Kidney epithelial cell (primary cell): Measurements from ENCODE around the gene REEP1. TPM values are rescaled to one million over a fixed set of nuclear protein-coding genes. Genes with fewer than 3 reads are reported as not detected.
A peak's percentile ranks its signal among the peaks of the same experiment; 100 is the strongest.
"Not testable (repeated sequence)": the region's sequence is repeated elsewhere in the genome, so short reads cannot be mapped to it uniquely, and the experiment has no call there.

Source experiments
- DNase-seq: peaks from one replicate; pipeline ENCODE4 v3.0.0-alpha.2; 2010; ENCODE audit warnings: low read depth
- H3K27me3 ChIP-seq: 2 replicates; pipeline ENCODE4 v1.6.0; 2011; ENCODE audit warnings: low read length; ENCODE audit not compliant: control insufficient read depth, insufficient read depth
- H3K36me3 ChIP-seq: 2 replicates; pipeline ENCODE4 v1.5.1; 2011; ENCODE audit warnings: low read length; ENCODE audit not compliant: control insufficient read depth, insufficient read depth
- H3K4me3 ChIP-seq: 2 replicates; pipeline ENCODE4 v1.5.1; 2011; ENCODE audit warnings: low read depth, mild to moderate bottlenecking, control low read depth, low read length
- CTCF ChIP-seq: IDR thresholded peaks from 2 replicates; pipeline ENCODE4 v1.5.1; 2011; ENCODE audit warnings: mild to moderate bottlenecking, moderate library complexity, low read length, control low read depth, inconsistent platforms; ENCODE audit not compliant: insufficient read depth, poor library complexity, severe bottlenecking
- total RNA-seq: library from RNA; depleted of rRNA; stranded (reverse); fragments of >200 nt; gene quantifications from 2 replicates; pipeline ENCODE4 v1.2.3, GENCODE V29; 2015

Gene REEP1
- total RNA-seq, 1 donor from 2014 or later, result 1.3 TPM

DNA sequence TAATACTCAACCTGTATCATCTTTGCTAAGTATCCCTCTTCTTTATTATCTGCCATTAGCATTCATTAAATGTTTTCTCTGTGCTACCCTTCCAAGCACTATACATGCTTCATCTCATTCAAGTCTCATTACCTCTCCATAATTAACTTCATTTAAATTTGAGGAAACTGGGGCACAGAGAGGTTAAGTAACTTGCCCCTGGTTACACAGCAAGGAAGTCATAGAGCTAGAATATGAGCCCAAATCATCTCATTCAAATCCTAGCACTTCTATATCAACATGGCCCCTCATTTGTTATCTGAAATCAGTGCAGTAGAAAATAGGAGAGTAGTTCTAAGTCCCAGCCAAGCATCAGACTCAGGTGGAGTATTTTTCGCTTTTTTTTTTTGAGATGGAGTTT, 133.8 kb downstream of the REEP1 start:
- Histone ChIP-seq H3K36me3 (no peaks in the 10 kb centered on the region), H3K4me3 (no peak overlapping the region), H3K27me3 (no peaks in the 10 kb centered on the region)
- DNase-seq, result no peak
- TF ChIP-seq CTCF, result no peak

DNA sequence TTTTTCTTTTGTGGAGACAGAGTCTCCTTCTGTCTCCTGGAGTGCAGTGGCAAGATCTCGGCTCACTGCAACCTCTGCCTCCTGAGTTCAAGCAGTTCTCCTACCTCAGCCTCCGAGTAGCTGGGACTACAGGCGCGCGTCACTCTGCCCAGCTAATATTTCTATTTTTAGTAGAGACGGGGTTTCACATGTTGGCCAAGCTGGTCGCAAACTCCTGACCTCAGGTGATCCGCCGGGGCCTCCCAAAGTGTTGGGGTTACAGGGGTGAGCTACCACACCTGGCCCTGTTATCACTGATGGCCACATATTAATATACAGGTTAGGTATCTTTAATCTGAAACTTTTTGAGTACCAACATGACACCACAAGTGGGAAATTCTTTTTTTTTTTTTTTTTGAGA, 134.7 kb downstream of the REEP1 start:
- Histone ChIP-seq H3K4me3 (no peak overlapping the region), H3K27me3 (no peaks in the 10 kb centered on the region), H3K36me3 (no peaks in the 10 kb centered on the region)
- DNase-seq, result no peak
- no peak for TF ChIP-seq CTCF

- H3K36me3 ChIP-seq, result no peaks in the 10 kb centered on the region
- TF ChIP-seq CTCF, result no peak
- no peak overlapping the region for H3K4me3 ChIP-seq
- H3K27me3 ChIP-seq, result no peaks in the 10 kb centered on the region
- DNase-seq, result no peak
These were observed 135.1 kb downstream of the REEP1 start for GRCh38 chr2:86202336-86202692.

DNA sequence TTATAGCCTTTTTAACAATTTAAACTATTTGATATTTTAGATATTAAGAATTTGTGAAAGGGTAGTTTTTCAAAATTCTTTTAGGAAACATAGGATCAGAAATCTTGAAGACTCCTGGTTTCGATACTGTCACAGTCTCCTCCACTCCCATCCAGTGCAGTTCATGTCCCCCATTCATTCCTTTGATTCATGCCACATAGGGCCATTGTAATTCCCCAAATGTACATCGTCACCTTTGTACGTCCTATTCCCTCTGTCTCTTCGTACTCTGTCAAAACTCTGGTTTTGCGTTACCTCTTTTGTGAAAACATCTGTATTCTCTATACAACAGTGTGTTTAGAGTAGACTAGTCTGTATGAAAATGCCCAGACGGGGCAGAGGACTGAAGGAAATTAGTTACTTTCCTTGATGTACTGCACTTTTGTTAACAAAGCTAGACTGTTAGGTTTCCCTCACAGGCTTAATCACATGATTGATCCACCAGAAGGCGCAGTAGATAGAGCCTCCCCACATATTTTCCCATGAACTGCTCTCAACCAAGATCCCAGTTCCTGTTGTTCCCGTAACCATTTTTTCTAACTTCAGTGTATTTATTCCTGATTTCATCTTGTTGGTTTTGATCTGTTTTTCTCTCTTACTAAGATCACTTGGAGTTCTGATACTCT, 135.6 kb downstream of the REEP1 start:
- no peaks in the 10 kb centered on the region for H3K36me3 ChIP-seq
- TF ChIP-seq CTCF, result no peak

DNA sequence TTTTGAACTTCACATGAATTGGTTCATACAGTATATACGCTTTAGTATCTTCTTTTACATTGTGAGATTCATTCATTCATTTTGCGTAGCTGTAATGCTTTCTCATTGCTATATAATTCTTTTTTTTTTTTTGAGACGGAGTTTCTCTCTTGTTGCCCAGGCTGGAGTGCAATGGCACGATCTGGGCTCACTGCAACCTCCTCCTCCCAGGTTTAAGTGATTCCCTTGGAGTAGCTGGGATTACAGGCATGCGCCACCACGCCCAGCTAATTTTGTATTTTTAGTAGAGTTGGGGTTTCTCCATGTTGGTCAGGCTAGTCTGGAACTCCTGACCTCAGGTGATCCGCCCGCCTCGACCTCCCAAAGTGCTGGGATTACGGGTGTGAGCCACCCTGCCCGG, 136.9 kb downstream of the REEP1 start:
- H3K36me3 ChIP-seq, DNase-seq, H3K27me3 ChIP-seq: not testable (repeated sequence)
- peak overlapping the region; percentile 98 for H3K4me3 ChIP-seq

More for the DNA sequence above, 135.6 kb downstream of the REEP1 start:
- no peaks in the 10 kb centered on the region for H3K27me3 ChIP-seq
- DNase-seq, result no peak
- no peak overlapping the region for H3K4me3 ChIP-seq

GRCh38 chr2:86199834-86200177, 137.6 kb downstream of the REEP1 start:
- Histone ChIP-seq H3K4me3 (peak overlapping the region; percentile 98), H3K36me3 (no peaks in the 10 kb centered on the region), H3K27me3 (no peaks in the 10 kb centered on the region)
- DNase-seq, result no peak
- no peak for TF ChIP-seq CTCF
